A549 (cell line): ENCODE data around the gene TRAF3IP1.

Experiments
- CHD2 ChIP-seq: fragments of 150-350 bp; IDR thresholded peaks from 2 replicates; pipeline ENCODE4 v1.6.1; 2014; ENCODE audit warnings: low read length; ENCODE audit not compliant: partially characterized antibody
- CTCF ChIP-seq: fragments of >200 bp; sonication (Bioruptor Twin); formaldehyde crosslinking; IDR thresholded peaks from 3 replicates; pipeline ENCODE4 v1.5.1; 2016
- EP300 ChIP-seq, 2 experiments: fragments of >200 bp; sonication (Bioruptor Twin); formaldehyde crosslinking; IDR thresholded peaks; 2 replicates in 1 of 2; 3 replicates in 1 of 2; pipeline ENCODE4 v1.6.1; 2016 to 2017
- MAFK ChIP-seq: fragments of 450-650 bp; IDR thresholded peaks from 2 replicates; pipeline ENCODE4 v1.6.1; 2014; ENCODE audit not compliant: partially characterized antibody
- POLR2A ChIP-seq: IDR thresholded peaks from 2 replicates; pipeline ENCODE4 v1.6.1; 2012; ENCODE audit warnings: mild to moderate bottlenecking, low read length
- RAD21 ChIP-seq, 2 experiments: fragments of >200 bp in 1 of 2; sonication (Bioruptor Twin) in 1 of 2; formaldehyde crosslinking in 1 of 2; IDR thresholded peaks in 1 of 2; conservative IDR thresholded peaks in 1 of 2; 2 replicates in 1 of 2; 3 replicates in 1 of 2; pipeline ENCODE4 v1.6.1; 2012 to 2018; ENCODE audit warnings: inconsistent platforms in 1 of 2
- RFX5 ChIP-seq: fragments of 450-650 bp; IDR thresholded peaks from 2 replicates; pipeline ENCODE4 v1.7.1; 2014; ENCODE audit warnings: antibody characterized with exemption, mild to moderate bottlenecking, moderate library complexity
- RNF2 ChIP-seq: fragments of 200-600 bp; sonication (generic); IDR thresholded peaks from 2 replicates; pipeline ENCODE4 v1.6.1; 2016; ENCODE audit warnings: low read depth, mild to moderate bottlenecking, antibody characterized with exemption, moderate library complexity, borderline replicate concordance
- ZNF302 ChIP-seq: fragments of 250-450 bp; sonication (Bioruptor Pico); IDR thresholded peaks from 2 replicates; pipeline ENCODE4 v1.9.0; 2021; ENCODE audit warnings: inconsistent platforms, mild to moderate bottlenecking, moderate library complexity
- TF ChIP-seq, protein P1 (sequence below): fragments of 200-600 bp; sonication (generic); IDR thresholded peaks from 2 replicates; pipeline ENCODE4 v1.6.1; 2016; ENCODE audit warnings: antibody characterized with exemption, mild to moderate bottlenecking, moderate library complexity

GRCh38 chr2:238304116-238304515, 16.2 kb upstream of the TRAF3IP1 start:
- TF ChIP-seq CTCF (no peak), EP300 (IDR thresholded peaks at IDR 0.05) (no peak), POLR2A (no peak), RNF2 (no peak), RAD21 (conservative IDR thresholded peaks at IDR 0.05 in 1 of 2, IDR thresholded peaks at IDR 0.05 in 1 of 2) (no peak), RFX5 (no peak), ZNF302 (no peak), MAFK (no peak), CHD2 (no peak)
- TF ChIP-seq, protein P1, sequence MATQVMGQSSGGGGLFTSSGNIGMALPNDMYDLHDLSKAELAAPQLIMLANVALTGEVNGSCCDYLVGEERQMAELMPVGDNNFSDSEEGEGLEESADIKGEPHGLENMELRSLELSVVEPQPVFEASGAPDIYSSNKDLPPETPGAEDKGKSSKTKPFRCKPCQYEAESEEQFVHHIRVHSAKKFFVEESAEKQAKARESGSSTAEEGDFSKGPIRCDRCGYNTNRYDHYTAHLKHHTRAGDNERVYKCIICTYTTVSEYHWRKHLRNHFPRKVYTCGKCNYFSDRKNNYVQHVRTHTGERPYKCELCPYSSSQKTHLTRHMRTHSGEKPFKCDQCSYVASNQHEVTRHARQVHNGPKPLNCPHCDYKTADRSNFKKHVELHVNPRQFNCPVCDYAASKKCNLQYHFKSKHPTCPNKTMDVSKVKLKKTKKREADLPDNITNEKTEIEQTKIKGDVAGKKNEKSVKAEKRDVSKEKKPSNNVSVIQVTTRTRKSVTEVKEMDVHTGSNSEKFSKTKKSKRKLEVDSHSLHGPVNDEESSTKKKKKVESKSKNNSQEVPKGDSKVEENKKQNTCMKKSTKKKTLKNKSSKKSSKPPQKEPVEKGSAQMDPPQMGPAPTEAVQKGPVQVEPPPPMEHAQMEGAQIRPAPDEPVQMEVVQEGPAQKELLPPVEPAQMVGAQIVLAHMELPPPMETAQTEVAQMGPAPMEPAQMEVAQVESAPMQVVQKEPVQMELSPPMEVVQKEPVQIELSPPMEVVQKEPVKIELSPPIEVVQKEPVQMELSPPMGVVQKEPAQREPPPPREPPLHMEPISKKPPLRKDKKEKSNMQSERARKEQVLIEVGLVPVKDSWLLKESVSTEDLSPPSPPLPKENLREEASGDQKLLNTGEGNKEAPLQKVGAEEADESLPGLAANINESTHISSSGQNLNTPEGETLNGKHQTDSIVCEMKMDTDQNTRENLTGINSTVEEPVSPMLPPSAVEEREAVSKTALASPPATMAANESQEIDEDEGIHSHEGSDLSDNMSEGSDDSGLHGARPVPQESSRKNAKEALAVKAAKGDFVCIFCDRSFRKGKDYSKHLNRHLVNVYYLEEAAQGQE, result no peak
